PC-9 (cell line): ENCODE results near the gene CNIH3.

Experiments
- CTCF ChIP-seq: fragments of 200-600 bp; sonication (generic); conservative IDR thresholded peaks from 2 replicates; pipeline ENCODE4 v1.6.1; 2017; ENCODE audit warnings: mixed run types, antibody characterized with exemption, mild to moderate bottlenecking, moderate library complexity
- EZH2 ChIP-seq: fragments of 200-600 bp; sonication (generic); IDR thresholded peaks from 2 replicates; pipeline ENCODE4 v1.8.0; 2017; ENCODE audit warnings: antibody characterized with exemption, low read depth

GRCh38 chr1:224647449-224647848 is 31.3 kb downstream of the CNIH3 start:
- TF ChIP-seq CTCF = no peak
- TF ChIP-seq EZH2 = no peak
